Measurements from ENCODE around the gene MT1M. TPM values are rescaled to one million over a fixed set of nuclear protein-coding genes. Genes with fewer than 3 reads are reported as not detected.

MT1M gene
- total and polyA plus RNA-seq, 2 donors from 2014 or later = 15.3 to 27.9 TPM

- H3K9ac ChIP-seq (ENCODE audit: low read length in 3 of 3) = peak within 1 kb of the TSS; percentile 19 to 87 (median 35)
- H3K27ac ChIP-seq (ENCODE audit: low read depth in 2 of 2, low read length in 2 of 2) = peak within 1 kb of the TSS; percentile 88 to 93
- no peaks in the 10 kb centered on the region for H3K9me3 ChIP-seq (ENCODE audit: control insufficient read depth in 2 of 3, insufficient read depth in 1 of 3, low read length in 3 of 3)
- H3K27me3 ChIP-seq (ENCODE audit: control insufficient read depth, insufficient read depth, low read length) = no peaks in the 10 kb centered on the region
- DNase-seq (peak in 4 of 5 donors; percentile 53 to 92 (median 71)), FAIRE-seq (no peak)
- no peak for TF ChIP-seq CTCF (IDR thresholded peaks at IDR 0.05; ENCODE audit: borderline replicate concordance, extremely low read depth, insufficient read depth)
- intact Hi-C loops (cut with DNase I) = no loop called here
- H3K36me3 ChIP-seq (ENCODE audit: control insufficient read depth in 2 of 3, insufficient read depth in 3 of 3, low read length in 3 of 3) = no peaks in the 10 kb centered on the region
- H3K4me3 ChIP-seq (ENCODE audit: low read length in 3 of 3) = peak within 1 kb of the TSS; percentile 45 to 85 (median 72)
- peaks cover 0 to 3% (median 0%) of the 10 kb centered on the region in 3 donors for H3K4me1 ChIP-seq (ENCODE audit: control insufficient read depth in 2 of 3, insufficient read depth in 2 of 3, low read depth in 1 of 3, low read length in 3 of 3)
Measured at GRCh38 chr16:56625140-56625942, 7.1 kb upstream of the MT1M start, which contains the start of gene MT1E. MT1E (plus strand) TSS chr16:56625781; CDS start chr16:56625852, 71 bp downstream.

- Histone ChIP-seq H3K36me3 (ENCODE audit: control insufficient read depth in 2 of 3, insufficient read depth in 3 of 3, low read length in 3 of 3) (no peaks in the 10 kb centered on the region), H3K4me3 (ENCODE audit: low read length in 3 of 3) (peak overlapping the region; percentile 12 to 85 (median 72)), H3K9ac (ENCODE audit: low read length in 3 of 3) (peak overlapping the region; percentile 1 to 87 (median 35)), H3K9me3 (ENCODE audit: control insufficient read depth in 2 of 3, insufficient read depth in 1 of 3, low read length in 3 of 3) (no peaks in the 10 kb centered on the region), H3K27ac (ENCODE audit: low read depth in 2 of 2, low read length in 2 of 2) (peak overlapping the region; percentile 63 to 88), H3K4me1 (ENCODE audit: control insufficient read depth in 2 of 3, insufficient read depth in 2 of 3, low read depth in 1 of 3, low read length in 3 of 3) (peaks cover 0 to 3% (median 0%) of the 10 kb centered on the region in 3 donors), H3K27me3 (ENCODE audit: control insufficient read depth, insufficient read depth, low read length) (no peaks in the 10 kb centered on the region)
- TF ChIP-seq CTCF (IDR thresholded peaks at IDR 0.05; ENCODE audit: borderline replicate concordance, extremely low read depth, insufficient read depth) = no peak
- FAIRE-seq (no peak), DNase-seq (peak in 1 of 5 donors; percentile 76)
- intact Hi-C loops (cut with DNase I) = no loop called here
Measured at GRCh38 chr16:56625943-56626654, 6.4 kb upstream of the MT1M start.

- H3K27me3 ChIP-seq (ENCODE audit: control insufficient read depth, insufficient read depth, low read length) = peaks cover 4% of the 10 kb centered on the region
- H3K4me3 ChIP-seq (ENCODE audit: low read length in 3 of 3) = peak overlapping the region in 2 of 3 donors; percentile 72 to 85
- H3K36me3 ChIP-seq (ENCODE audit: control insufficient read depth in 2 of 3, insufficient read depth in 3 of 3, low read length in 3 of 3) = no peaks in the 10 kb centered on the region
- intact Hi-C loops (cut with DNase I) = no loop called here
- H3K9me3 ChIP-seq (ENCODE audit: control insufficient read depth in 2 of 3, insufficient read depth in 1 of 3, low read length in 3 of 3) = no peaks in the 10 kb centered on the region
- TF ChIP-seq CTCF (IDR thresholded peaks at IDR 0.05; ENCODE audit: borderline replicate concordance, extremely low read depth, insufficient read depth) = no peak
- peak overlapping the region in 1 of 3 donors; percentile 87 for H3K9ac ChIP-seq (ENCODE audit: low read length in 3 of 3)
- FAIRE-seq = no peak
- H3K27ac ChIP-seq (ENCODE audit: low read depth in 2 of 2, low read length in 2 of 2) = peak overlapping the region; percentile 63 to 88
- DNase-seq = peak in 1 of 5 donors; percentile 64
- H3K4me1 ChIP-seq (ENCODE audit: control insufficient read depth in 2 of 3, insufficient read depth in 2 of 3, low read depth in 1 of 3, low read length in 3 of 3) = peaks cover 0 to 3% (median 0%) of the 10 kb centered on the region in 3 donors
Measured at GRCh38 chr16:56626685-56627084, 5.8 kb upstream of the MT1M start.

Data from kidney (tissue), 14 donors.